GM10266 (cell line): Measurements from ENCODE around the gene ARV1.
"Not testable (repeated sequence)": the region's sequence is repeated elsewhere in the genome, so short reads cannot be mapped to it uniquely, and the experiment has no call there.

Experiments used
- DNase-seq: peaks from one replicate; pipeline ENCODE4 v3.0.0; 2012; ENCODE audit errors: extremely low spot score
- CTCF ChIP-seq: IDR thresholded peaks from 2 replicates; pipeline ENCODE4 v1.5.1; 2012; ENCODE audit warnings: mild to moderate bottlenecking, low read depth; ENCODE audit not compliant: control insufficient read depth, insufficient read depth; ENCODE audit errors: missing control alignments

Gene ARV1

DNA sequence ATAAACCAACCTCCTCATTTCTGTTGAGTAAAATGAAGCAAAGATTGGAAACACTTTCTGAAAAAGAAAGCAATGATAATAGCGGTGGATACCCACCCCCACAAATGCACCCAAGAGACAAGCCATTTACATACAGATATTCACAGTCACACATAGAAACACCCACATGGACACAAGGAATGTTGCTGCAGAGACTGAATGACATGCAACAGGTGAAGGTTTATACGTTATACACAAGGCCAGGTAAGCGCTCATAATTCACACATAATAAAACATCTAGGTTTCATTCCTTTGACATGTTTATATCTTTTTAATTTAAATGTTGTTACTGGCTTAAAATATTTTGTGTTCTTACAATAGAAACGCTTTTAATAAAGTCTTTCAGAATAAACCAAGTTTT is 21.3 kb downstream of the ARV1 start:
- no peak for DNase-seq
- TF ChIP-seq CTCF = no peak

DNA sequence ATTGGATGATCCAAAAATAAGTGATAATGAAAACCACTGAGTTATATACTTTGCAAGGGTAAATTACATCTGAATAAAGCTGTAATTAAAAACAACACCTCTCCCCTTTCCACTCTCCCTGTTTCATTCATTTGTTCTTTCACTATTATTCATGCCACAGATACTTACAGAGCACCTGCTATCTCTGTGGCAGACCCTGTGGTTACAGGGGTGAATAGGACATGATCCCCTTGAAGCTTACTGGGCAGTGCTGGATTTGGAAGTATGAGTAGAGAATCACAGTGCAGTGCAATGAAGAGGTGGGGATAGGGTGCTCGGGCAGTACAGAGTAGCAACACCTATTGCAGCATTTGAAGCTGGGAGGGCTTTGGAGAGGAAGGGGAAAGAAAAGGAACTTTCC is 21.7 kb downstream of the ARV1 start:
- no peak for TF ChIP-seq CTCF
- DNase-seq = no peak

- TF ChIP-seq CTCF = no peak
- no peak for DNase-seq
Observed at GRCh38 chr1:231001892-231002291, 23.0 kb downstream of the ARV1 start.

- DNase-seq = not testable (repeated sequence)
Observed at GRCh38 chr1:231007535-231007934, 28.6 kb downstream of the ARV1 start.

GRCh38 chr1:231011360-231011759 is 32.5 kb downstream of the ARV1 start:
- no peak for TF ChIP-seq CTCF

DNA sequence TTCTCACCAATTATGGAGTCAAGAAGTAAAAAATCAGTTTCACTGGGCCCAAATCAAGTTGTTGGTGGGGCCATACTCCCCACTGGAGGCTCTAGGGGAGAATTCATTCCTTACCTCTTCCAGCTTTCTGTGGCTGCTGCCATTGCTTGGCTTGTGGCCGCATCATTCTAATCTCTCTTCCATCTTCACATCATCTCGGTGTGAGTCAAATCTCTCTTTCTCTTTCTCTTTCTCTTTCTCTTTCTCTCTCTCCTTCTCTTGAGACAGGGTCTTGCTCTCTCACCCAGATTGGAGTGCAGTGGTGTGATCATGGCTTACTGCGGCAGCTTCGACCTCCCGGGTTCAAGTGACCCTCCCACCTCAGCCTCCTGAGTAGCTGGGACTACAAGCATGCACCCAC is 33.1 kb downstream of the ARV1 start:
- TF ChIP-seq CTCF = no peak
- no peak for DNase-seq

More at GRCh38 chr1:231011360-231011759, 32.5 kb downstream of the ARV1 start:
- DNase-seq = no peak

DNA sequence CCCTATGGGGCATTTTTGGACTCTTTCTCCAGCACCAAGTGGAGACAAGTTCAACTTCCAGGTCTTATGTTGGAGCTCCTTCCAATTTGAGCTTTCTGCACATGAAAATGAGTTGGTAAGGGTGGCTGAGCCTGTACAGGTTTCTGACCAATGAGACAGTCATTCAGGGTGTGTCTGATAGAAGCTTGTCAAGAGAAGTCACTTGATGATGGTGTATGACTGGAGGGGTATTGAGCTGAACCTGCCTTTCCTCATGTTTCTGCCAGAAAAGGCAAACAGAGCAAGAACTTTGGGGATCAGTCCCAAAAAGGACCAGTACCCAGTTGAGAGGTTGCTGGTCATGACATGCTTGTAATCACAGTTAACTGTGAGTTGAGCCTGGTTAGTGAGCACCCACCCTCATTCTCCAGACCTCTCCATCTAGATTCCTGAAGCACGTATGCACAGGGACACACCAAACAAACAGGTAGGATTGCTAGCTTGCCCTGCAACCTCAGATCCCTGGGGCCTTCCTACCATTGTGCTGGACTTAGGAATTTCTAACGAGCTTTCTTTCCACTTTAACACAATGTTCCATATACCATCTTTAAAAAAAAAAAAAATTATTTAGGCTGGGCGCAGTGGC is 34.6 kb downstream of the ARV1 start:
- TF ChIP-seq CTCF = no peak
- no peak for DNase-seq

GRCh38 chr1:231016234-231016633 is 37.3 kb downstream of the ARV1 start:
- no peak for TF ChIP-seq CTCF
- DNase-seq = no peak
